ENCODE measurements around the gene RRAS2.
"Not testable (repeated sequence)": the region's sequence is repeated elsewhere in the genome, so short reads cannot be mapped to it uniquely, and the experiment has no call there.

Gene RRAS2

GRCh38 chr11:14312736-14313438, 46.1 kb downstream of the RRAS2 start:
- no peak for DNase-seq
- intact Hi-C loops (cut with DNase I): no loop called here

DNA sequence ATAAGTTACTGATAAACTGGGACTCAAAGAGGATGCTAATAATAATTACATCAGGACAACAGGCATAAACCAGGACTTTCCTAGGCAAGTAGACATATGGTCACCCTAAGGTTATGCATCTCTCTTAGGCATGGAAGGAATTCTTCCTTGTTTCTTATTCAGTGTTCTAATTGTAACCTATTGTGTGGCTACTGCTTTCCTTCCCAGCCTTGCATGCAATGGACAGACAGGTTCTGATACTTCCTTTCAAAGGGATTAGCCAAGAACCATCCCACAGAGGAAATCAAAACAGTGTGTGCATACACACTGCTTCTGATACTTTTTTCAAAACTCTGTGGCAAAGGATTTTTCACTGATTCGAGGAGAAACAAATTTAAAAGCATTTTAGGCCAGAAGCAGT, 48.3 kb downstream of the RRAS2 start:
- DNase-seq: no peak
- intact Hi-C loops (cut with DNase I): no loop called here

GRCh38 chr11:14309425-14310192, 49.4 kb downstream of the RRAS2 start:
- DNase-seq: no peak
- intact Hi-C loops (cut with DNase I): no loop called here

GRCh38 chr11:14308897-14309387, 50.0 kb downstream of the RRAS2 start:
- DNase-seq: no peak
- intact Hi-C loops (cut with DNase I): no loop called here

- DNase-seq: peak in 3 of 42 donors; percentile 26 to 49 (median 38)
- intact Hi-C loops (cut with DNase I): no loop called here
Observed at GRCh38 chr11:14308114-14308896, 50.7 kb downstream of the RRAS2 start.

DNA sequence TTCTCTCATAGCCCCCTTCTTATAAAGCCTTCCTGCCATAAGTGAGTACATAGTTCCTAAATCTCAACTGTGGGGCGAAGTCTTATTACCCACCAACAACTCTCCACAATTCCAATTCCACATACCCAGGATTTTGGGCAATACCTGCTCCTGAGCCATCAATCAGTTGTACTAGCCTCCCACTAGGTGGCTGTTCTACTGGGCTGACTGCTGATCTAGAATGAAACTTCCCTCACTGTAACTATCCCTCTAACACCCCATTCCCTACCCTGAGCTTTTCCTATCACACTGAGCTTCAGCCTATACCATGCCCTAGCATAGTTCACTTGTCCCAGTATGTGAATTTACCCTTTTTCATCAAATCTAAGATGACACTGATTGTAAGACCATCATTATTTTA, 52.5 kb downstream of the RRAS2 start:
- intact Hi-C loops (cut with DNase I): no loop called here
- no peak for DNase-seq

GRCh38 chr11:14305649-14306048, 53.3 kb downstream of the RRAS2 start:
- intact Hi-C loops (cut with DNase I): no loop called here
- DNase-seq: no peak

- DNase-seq: peak in 2 of 42 donors; percentile 9 to 11
- intact Hi-C loops (cut with DNase I): loop anchor here (5.0 kb wide), 1 partner anchor 153 kb away; no protein-coding TSS in a partner anchor
Observed at GRCh38 chr11:14304601-14305000, 54.4 kb downstream of the RRAS2 start.

- intact Hi-C loops (cut with DNase I): loop anchor here (5.0 kb wide), 1 partner anchor 157 kb away; no protein-coding TSS in a partner anchor
- peak in 41 of 42 donors; percentile 14 to 86 (median 64) for DNase-seq
Observed at GRCh38 chr11:14300661-14301304, 58.2 kb downstream of the RRAS2 start.

DNA sequence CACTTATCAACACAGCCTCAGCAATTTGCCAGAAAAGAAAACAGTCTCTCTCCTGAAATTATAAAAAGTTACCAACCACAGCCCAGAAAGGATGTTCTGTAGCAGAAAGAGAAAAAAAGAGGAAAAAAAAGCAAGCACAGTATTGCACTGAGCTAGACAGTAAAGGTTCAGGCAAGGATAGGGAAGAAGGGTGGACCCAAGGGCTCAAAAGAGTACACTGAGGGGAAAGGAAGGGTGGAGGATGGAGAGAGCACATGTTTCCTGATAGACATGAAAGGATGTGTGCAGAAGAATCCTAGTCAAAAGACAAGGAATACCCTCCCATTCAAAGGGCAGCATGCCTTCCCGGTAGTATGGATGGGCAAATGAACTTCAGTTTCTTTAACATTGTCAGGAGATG, 59.1 kb downstream of the RRAS2 start:
- no peak for DNase-seq
- intact Hi-C loops (cut with DNase I): loop anchor here (5.0 kb wide), 1 partner anchor 157 kb away; no protein-coding TSS in a partner anchor

GRCh38 chr11:14290422-14290821, 68.6 kb downstream of the RRAS2 start:
- intact Hi-C loops (cut with DNase I): no loop called here
- DNase-seq: no peak

- DNase-seq: no peak
- intact Hi-C loops (cut with DNase I): no loop called here
Observed at GRCh38 chr11:14288189-14288935, 70.6 kb downstream of the RRAS2 start.

DNA sequence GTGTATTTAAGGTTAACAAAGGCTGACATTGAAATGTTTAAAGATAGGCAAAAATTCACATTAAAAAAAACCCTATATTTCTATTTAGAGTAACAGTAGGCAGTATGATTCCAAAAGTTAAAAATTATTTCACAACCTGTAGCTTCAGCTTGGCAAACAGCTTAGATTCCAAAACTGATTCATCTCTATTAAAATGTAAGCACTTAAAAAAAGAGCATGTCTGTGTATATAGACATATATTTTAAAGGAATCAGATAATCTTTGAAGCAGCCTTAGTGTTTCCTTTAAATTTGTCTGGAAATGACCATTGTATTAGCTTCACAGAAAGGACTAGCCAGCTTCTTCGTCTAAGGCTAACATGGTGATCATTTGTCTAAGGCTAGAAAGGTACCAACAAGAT, 80.1 kb downstream of the RRAS2 start:
- DNase-seq; intact Hi-C loops (cut with DNase I): not testable (repeated sequence)

- intact Hi-C loops (cut with DNase I): no loop called here
- DNase-seq: no peak
Observed at GRCh38 chr11:14275076-14275475, 83.9 kb downstream of the RRAS2 start.

DNA sequence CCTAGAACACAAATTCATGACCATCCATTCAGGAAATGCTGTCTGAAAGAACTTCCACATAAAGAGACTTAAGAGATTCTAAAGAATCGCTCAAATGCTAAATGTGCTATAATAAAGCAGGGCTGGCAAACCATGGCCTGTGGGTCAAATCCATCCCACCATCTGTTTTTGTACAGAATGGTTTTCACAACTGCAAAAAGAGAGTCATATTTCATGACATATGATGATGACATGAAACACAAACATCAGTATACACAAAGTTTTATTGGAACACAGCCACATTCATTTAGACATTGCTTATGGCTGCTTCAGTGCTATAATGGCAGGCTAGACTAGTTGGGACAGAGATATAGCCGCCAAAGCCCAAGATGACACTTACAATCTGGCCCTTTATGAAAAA, 85.1 kb downstream of the RRAS2 start:
- DNase-seq: no peak
- intact Hi-C loops (cut with DNase I): no loop called here

- intact Hi-C loops (cut with DNase I): no loop called here
- DNase-seq: peak in 23 of 42 donors; percentile 19 to 80 (median 48)
Observed at GRCh38 chr11:14270690-14271542, 88.1 kb downstream of the RRAS2 start.
